ENCODE results near the gene NPW.

The NPW gene

DNA sequence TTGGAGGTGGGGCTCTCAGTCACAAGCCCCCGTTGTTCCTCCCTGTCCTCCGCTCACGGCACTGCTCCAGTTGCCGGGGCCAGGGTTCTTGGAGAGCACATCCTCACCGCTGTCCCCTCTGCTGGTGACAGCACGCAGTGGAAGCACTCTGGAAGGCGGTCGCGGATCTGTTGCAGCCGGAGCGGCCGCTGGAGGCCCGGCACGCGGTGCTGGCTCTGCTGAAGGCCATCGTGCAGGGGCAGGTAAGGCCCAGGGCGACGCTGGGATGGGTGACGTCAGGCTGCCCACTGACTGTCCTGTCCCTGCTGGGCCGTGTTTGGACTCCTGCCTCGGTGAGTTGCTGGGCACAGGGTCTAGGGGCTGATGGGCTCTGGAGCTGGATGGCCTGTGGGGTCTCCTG is 33.6 kb downstream of the NPW start:
- ATAC-seq: no peak
- TF ChIP-seq ESRRG (CRISPR knock-in tag; IDR thresholded peaks at IDR 0.05) (no peak), ZFP30 (CRISPR knock-in tag; IDR thresholded peaks at IDR 0.05) (no peak), RARB (CRISPR knock-in tag; IDR thresholded peaks at IDR 0.05) (no peak), PATZ1 (CRISPR knock-in tag; IDR thresholded peaks at IDR 0.05; ENCODE audit: borderline replicate concordance) (no peak), ZNF565 (CRISPR knock-in tag; conservative IDR thresholded peaks at IDR 0.05; ENCODE audit: low read depth) (no peak), PPARA (CRISPR knock-in tag; IDR thresholded peaks at IDR 0.05; ENCODE audit: borderline replicate concordance) (no peak), ZFP3 (CRISPR knock-in tag; IDR thresholded peaks at IDR 0.05) (no peak), CSDC2 (CRISPR knock-in tag; IDR thresholded peaks at IDR 0.05) (no peak), ARNTL (CRISPR knock-in tag; IDR thresholded peaks at IDR 0.05; ENCODE audit: borderline replicate concordance, low read depth) (no peak)

- ATAC-seq: no peak
- no peak for TF ChIP-seq ZNF565 (CRISPR knock-in tag; conservative IDR thresholded peaks at IDR 0.05; ENCODE audit: low read depth)
- no peak for TF ChIP-seq ZNF70 (CRISPR knock-in tag; IDR thresholded peaks at IDR 0.05)
- no peak for TF ChIP-seq CSDC2 (CRISPR knock-in tag; IDR thresholded peaks at IDR 0.05)
- TF ChIP-seq PATZ1 (CRISPR knock-in tag; IDR thresholded peaks at IDR 0.05; ENCODE audit: borderline replicate concordance): no peak
- no peak for TF ChIP-seq CREB5 (CRISPR knock-in tag; IDR thresholded peaks at IDR 0.05; ENCODE audit: low read depth)
- no peak for TF ChIP-seq BACH2 (CRISPR knock-in tag; IDR thresholded peaks at IDR 0.05; ENCODE audit: borderline replicate concordance)
- TF ChIP-seq ZFP3 (CRISPR knock-in tag; IDR thresholded peaks at IDR 0.05): no peak
- TF ChIP-seq CSRNP3 (CRISPR knock-in tag; IDR thresholded peaks at IDR 0.05): no peak
Measured at GRCh38 chr16:2053897-2054296, 34.3 kb downstream of the NPW start.

DNA sequence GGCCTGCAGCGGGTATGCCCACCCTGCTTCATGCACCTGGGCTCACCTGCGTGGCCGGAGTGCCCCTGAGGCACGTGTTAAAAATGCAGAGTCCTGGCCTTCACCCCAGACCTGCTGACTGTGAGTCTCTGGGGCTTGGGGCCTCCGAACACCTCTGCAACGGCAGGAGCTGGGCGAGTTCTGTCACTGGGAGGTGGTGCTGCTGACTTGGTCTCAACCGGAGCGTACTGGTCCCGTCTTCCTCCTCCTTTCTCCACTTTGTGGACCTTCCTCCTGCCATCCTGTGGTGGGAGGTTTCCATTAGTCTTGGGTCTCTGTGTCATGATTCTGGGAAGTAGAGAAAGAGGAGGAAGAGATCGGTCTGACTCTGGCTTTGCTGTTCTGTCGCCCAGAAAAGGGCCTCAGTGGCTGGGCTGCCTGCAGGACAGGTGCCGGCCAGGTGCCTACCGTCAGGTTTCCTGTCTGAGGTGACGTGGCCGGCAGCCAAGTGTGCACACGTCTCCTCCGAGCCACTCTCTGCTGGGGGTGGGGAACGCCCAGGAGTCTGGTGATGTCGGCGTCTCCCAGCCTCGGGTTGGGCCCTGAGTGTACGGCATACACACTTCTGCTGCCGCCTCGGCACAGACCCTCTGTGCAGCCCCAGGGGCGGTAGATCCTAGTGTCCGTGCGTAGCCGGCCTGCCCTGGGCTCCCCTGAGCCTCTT is 35.1 kb downstream of the NPW start:
- no peak for TF ChIP-seq PATZ1 (CRISPR knock-in tag; IDR thresholded peaks at IDR 0.05; ENCODE audit: borderline replicate concordance)
- TF ChIP-seq TCF4 (CRISPR knock-in tag; IDR thresholded peaks at IDR 0.05; ENCODE audit: borderline replicate concordance): no peak
- no peak for TF ChIP-seq ISL1 (CRISPR knock-in tag; IDR thresholded peaks at IDR 0.05)
- ATAC-seq: no peak

DNA sequence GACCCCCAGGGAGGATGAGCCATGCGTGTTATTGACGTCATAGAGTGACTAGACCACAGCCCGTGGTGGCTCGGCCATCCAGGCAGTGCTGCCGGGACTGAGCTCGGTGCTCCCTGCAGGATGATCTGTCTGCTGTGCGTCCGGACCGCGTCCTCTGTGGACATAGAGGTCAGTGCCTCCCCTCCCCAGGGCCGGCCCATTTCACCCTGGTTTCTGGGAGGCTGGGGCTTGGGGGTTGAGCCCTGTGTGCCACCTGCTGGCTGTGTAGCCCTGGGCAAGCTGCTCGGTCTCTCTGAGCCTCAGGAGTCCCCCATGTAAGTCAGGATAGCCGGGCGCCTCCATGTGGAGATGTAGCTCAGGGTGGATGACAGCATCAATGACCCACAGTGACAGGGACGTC is 36.5 kb downstream of the NPW start:
- ATAC-seq: peak; percentile 42; the same call in 2 of the 3 replicates
- TF ChIP-seq TCF4 (CRISPR knock-in tag; IDR thresholded peaks at IDR 0.05; ENCODE audit: borderline replicate concordance) (no peak), CSRNP3 (CRISPR knock-in tag; IDR thresholded peaks at IDR 0.05) (no peak), GLIS3 (CRISPR knock-in tag; IDR thresholded peaks at IDR 0.05) (no peak), ZFP3 (CRISPR knock-in tag; IDR thresholded peaks at IDR 0.05) (no peak), OSR1 (CRISPR knock-in tag; IDR thresholded peaks at IDR 0.05) (no peak), CSDC2 (CRISPR knock-in tag; IDR thresholded peaks at IDR 0.05) (no peak), ZNF70 (CRISPR knock-in tag; IDR thresholded peaks at IDR 0.05) (no peak)
